ENCODE data around the gene HES6.
"Not testable (repeated sequence)": the region's sequence is repeated elsewhere in the genome, so short reads cannot be mapped to it uniquely, and the experiment has no call there.

Gene HES6

GRCh38 chr2:238272156-238272555, 32.3 kb upstream of the HES6 start:
- DNase-seq (ENCODE audit: low spot score) = no peak

GRCh38 chr2:238271686-238272085, 31.8 kb upstream of the HES6 start:
- not testable (repeated sequence) for DNase-seq (ENCODE audit: low spot score)

- DNase-seq (ENCODE audit: low spot score) = no peak
These were observed 31.3 kb upstream of the HES6 start for GRCh38 chr2:238271061-238271554.

GRCh38 chr2:238270606-238271005, 30.8 kb upstream of the HES6 start:
- DNase-seq (ENCODE audit: low spot score) = no peak

- no peak for DNase-seq (ENCODE audit: low spot score)
These were observed 29.9 kb upstream of the HES6 start for GRCh38 chr2:238269741-238270140.

- DNase-seq (ENCODE audit: low spot score) = no peak
These were observed 28.2 kb upstream of the HES6 start for GRCh38 chr2:238267884-238268680.

GRCh38 chr2:238267341-238267710, 27.5 kb upstream of the HES6 start:
- DNase-seq (ENCODE audit: low spot score) = no peak

GRCh38 chr2:238265605-238266004, 25.8 kb upstream of the HES6 start:
- no peak for DNase-seq (ENCODE audit: low spot score)

GRCh38 chr2:238264072-238264460, 24.2 kb upstream of the HES6 start:
- no peak for DNase-seq (ENCODE audit: low spot score)

GRCh38 chr2:238263204-238264071, 23.6 kb upstream of the HES6 start:
- peak; percentile 89 for DNase-seq (ENCODE audit: low spot score)

GRCh38 chr2:238262496-238263122, 22.8 kb upstream of the HES6 start:
- DNase-seq (ENCODE audit: low spot score) = no peak

- no peak for DNase-seq (ENCODE audit: low spot score)
These were observed 22.0 kb upstream of the HES6 start for GRCh38 chr2:238261718-238262375.

- DNase-seq (ENCODE audit: low spot score) = no peak
These were observed 21.0 kb upstream of the HES6 start for GRCh38 chr2:238260883-238261282.

GRCh38 chr2:238259061-238260020, 19.5 kb upstream of the HES6 start:
- no peak for DNase-seq (ENCODE audit: low spot score)

- DNase-seq (ENCODE audit: low spot score) = no peak
These were observed 18.2 kb upstream of the HES6 start for GRCh38 chr2:238257786-238258700.

GRCh38 chr2:238256594-238257104, 16.8 kb upstream of the HES6 start:
- DNase-seq (ENCODE audit: low spot score) = no peak

- no peak for DNase-seq (ENCODE audit: low spot score)
These were observed 16.3 kb upstream of the HES6 start for GRCh38 chr2:238256111-238256510.

- DNase-seq (ENCODE audit: low spot score) = no peak
These were observed 15.8 kb upstream of the HES6 start for GRCh38 chr2:238255636-238256035.

- DNase-seq (ENCODE audit: low spot score) = no peak
These were observed 15.3 kb upstream of the HES6 start for GRCh38 chr2:238255151-238255551.

All from left forelimb (tissue), 1 donor.